Endothelial cell of umbilical vein (primary cell): ENCODE measurements around the gene CCT8. TPM values are rescaled to one million over a fixed set of nuclear protein-coding genes. Genes with fewer than 3 reads are reported as not detected.
A peak's percentile ranks its signal among the peaks of the same experiment; 100 is the strongest.
"Not testable (repeated sequence)": the region's sequence is repeated elsewhere in the genome, so short reads cannot be mapped to it uniquely, and the experiment has no call there.

Experiments
- BruUV-seq: library from RNA; stranded (reverse); fragments of 400-500 nt; replicated peaks from 2 replicates; lab custom pipeline; 2021; lab: Mats Ljungman, UMichigan
- CTCF ChIA-PET: fragments of 300-600, 350-600 bp; sonication (Branson Sonifier 250); formaldehyde crosslinking; loops from one replicate; lab custom pipeline; 2021; ENCODE audit warnings: antibody characterized with exemption, inconsistent platforms; lab: Charles Lee
- POLR2A ChIA-PET: fragments of 300-600, 350-600 bp; sonication (Branson Sonifier 250); formaldehyde crosslinking; loops from one replicate; lab custom pipeline; 2021; ENCODE audit warnings: antibody characterized with exemption, inconsistent platforms; lab: Charles Lee
- DNase-seq: peaks from one replicate; pipeline ENCODE4 v3.0.0-alpha.2; 2011; ENCODE audit warnings: low read depth, low spot score
- FAIRE-seq: peaks from 2 replicates; lab custom pipeline; 2011; peaks lifted over from hg19 to GRCh38; lab: Jason Lieb, UNC
- H2AFZ ChIP-seq: 2 replicates; pipeline ENCODE4 v1.6.0; 2012; ENCODE audit warnings: low read depth, low read length, control low read depth, inconsistent platforms
- H3K27ac ChIP-seq: 2 replicates; pipeline ENCODE4 v1.5.1; 2011; ENCODE audit warnings: low read depth, mild to moderate bottlenecking, control low read depth, low read length, moderate library complexity; ENCODE audit not compliant: insufficient read depth
- H3K27me3 ChIP-seq, 2 experiments: 2 replicates each; pipeline versions ENCODE4 v1.6.0 to v1.6.1; 2011; ENCODE audit warnings: low read length in 2 of 2, mixed read lengths in 1 of 2; ENCODE audit not compliant: control insufficient read depth in 2 of 2, insufficient read depth in 2 of 2
- H3K36me3 ChIP-seq, 2 experiments: 2 replicates in 1 of 2; 3 replicates in 1 of 2; pipeline ENCODE4 v1.5.1; 2011; ENCODE audit warnings: low read length in 2 of 2, mild to moderate bottlenecking in 1 of 2, moderate library complexity in 1 of 2; ENCODE audit not compliant: control insufficient read depth in 2 of 2, insufficient read depth in 2 of 2; ENCODE audit errors: extremely low read depth in 1 of 2
- H3K4me1 ChIP-seq: 3 replicates; pipeline ENCODE4 v1.5.1; 2011; ENCODE audit warnings: mild to moderate bottlenecking, low read length; ENCODE audit not compliant: control insufficient read depth, insufficient read depth; ENCODE audit errors: extremely low read depth
- H3K4me2 ChIP-seq: 2 replicates; pipeline ENCODE4 v1.6.1; 2011; ENCODE audit warnings: low read length, control low read depth, mixed read lengths; ENCODE audit not compliant: insufficient read depth
- H3K4me3 ChIP-seq, 3 experiments: fragments of 200-600 bp in 1 of 3; sonication (generic), shearing (Covaris generic) in 1 of 3; replicated peaks in 1 of 3; 2 replicates each; pipeline ENCODE4 v1.5.1; 2011 to 2016; ENCODE audit warnings: control low read depth in 3 of 3, low read length in 3 of 3, mild to moderate bottlenecking in 2 of 3, inconsistent platforms in 1 of 3, low read depth in 1 of 3, moderate library complexity in 1 of 3; ENCODE audit not compliant: insufficient read depth in 1 of 3
- H3K79me2 ChIP-seq: 2 replicates; pipeline ENCODE4 v1.6.0; 2012; ENCODE audit warnings: low read length, inconsistent platforms; ENCODE audit not compliant: control insufficient read depth, insufficient read depth
- H3K9ac ChIP-seq: replicated peaks from 2 replicates; pipeline ENCODE3; 2011; ENCODE audit warnings: low read length, control low read depth; ENCODE audit not compliant: insufficient read depth; ENCODE audit errors: extremely low read depth
- H3K9me1 ChIP-seq: replicated peaks from 3 replicates; pipeline ENCODE4 v1.6.0; 2011; ENCODE audit warnings: mild to moderate bottlenecking, low read length; ENCODE audit not compliant: control insufficient read depth, insufficient read depth; ENCODE audit errors: extremely low read depth
- H3K9me3 ChIP-seq: replicated peaks from 2 replicates; pipeline ENCODE4 v1.5.1; 2012; ENCODE audit warnings: low read length, inconsistent platforms; ENCODE audit not compliant: control insufficient read depth, insufficient read depth
- H4K20me1 ChIP-seq: replicated peaks from 2 replicates; pipeline ENCODE3; 2011; ENCODE audit warnings: mild to moderate bottlenecking, low read length; ENCODE audit not compliant: control insufficient read depth, insufficient read depth; ENCODE audit errors: extremely low read depth
- FOS ChIP-seq: IDR thresholded peaks from 2 replicates; pipeline ENCODE4 v1.6.1; 2011; ENCODE audit warnings: mild to moderate bottlenecking, low read length, moderate library complexity, borderline replicate concordance; ENCODE audit not compliant: insufficient read depth
- POLR2A ChIP-seq: IDR thresholded peaks from 2 replicates; pipeline ENCODE4 v1.6.1; 2012; ENCODE audit warnings: low read depth, mild to moderate bottlenecking, control low read depth, low read length
- dilution Hi-C: fragments of 300-500 bp; cut with MboI; formaldehyde crosslinking; loops from one replicate; pipeline ENCODE4 v1.15.0; 2019; ENCODE audit warnings: low sequenced_read_pairs; ENCODE audit not compliant: extremely low pct_ligation_motif_present
- intact Hi-C: fragments of 100-400 bp; cut with micrococcal nuclease; formaldehyde crosslinking; loops from one replicate; pipeline ENCODE4 v1.10.0; 2022
- polyA plus RNA-seq, 4 experiments: library from polyadenylated mRNA; depleted of rRNA in 3 of 4; stranded (reverse) in 3 of 4; unstranded in 1 of 4; fragments of >200 nt; gene quantifications; 2 replicates each; pipeline versions ENCODE4 v1.2.1 to v1.2.3, GENCODE V29; 2011 to 2012; ENCODE audit warnings: missing spikeins in 1 of 4
- total RNA-seq: library from RNA; stranded (reverse); gene quantifications from 2 replicates; pipeline ENCODE4 v1.2.3, GENCODE V29; 2021

CCT8 gene
- total and polyA plus RNA-seq, 2 donors (not counting 3 experiments of a cell fraction or from before 2014, with no cell fraction given): 102 to 212 TPM

DNA sequence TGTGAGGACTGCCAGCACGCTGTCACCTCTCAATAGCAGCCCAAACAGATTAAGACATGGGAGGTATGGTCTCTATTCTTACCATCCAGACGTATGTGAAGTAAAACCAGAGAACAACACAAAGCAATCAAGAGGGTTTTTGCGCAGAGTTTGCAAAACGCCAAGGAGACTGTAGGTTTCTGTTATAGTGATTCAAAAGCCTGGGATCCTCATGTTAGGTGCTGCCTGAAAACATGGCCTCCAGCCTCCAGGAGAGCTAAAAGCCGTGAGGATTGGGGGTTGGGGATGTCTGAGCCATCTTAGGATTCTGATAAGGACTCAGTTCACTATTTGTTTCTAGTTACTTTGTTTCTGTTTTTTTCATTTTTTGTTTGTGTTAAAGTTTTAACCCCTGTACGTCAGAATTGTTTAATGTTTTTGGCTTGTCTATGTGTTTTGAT is 4.2 kb upstream of the CCT8 start:
- peak; percentile 66 for DNase-seq
- H3K79me2 ChIP-seq: peaks cover 7% of the 10 kb centered on the region
- H3K4me3 ChIP-seq: peak overlapping the region in 2 of 3 experiments; percentile 47 to 61
- TF ChIP-seq POLR2A (peak; percentile 25), FOS (no peak)
- H3K9me3 ChIP-seq: no peaks in the 10 kb centered on the region
- no peaks in the 10 kb centered on the region for H4K20me1 ChIP-seq
- H3K9me1 ChIP-seq: no peaks in the 10 kb centered on the region
- FAIRE-seq: peak; percentile 35
- H3K27ac ChIP-seq: peak overlapping the region; percentile 68
- H3K36me3 ChIP-seq: no peaks in the 10 kb centered on the region
- H3K9ac ChIP-seq: peak overlapping the region; percentile 67
- dilution Hi-C loops: no loop called here
- H3K27me3 ChIP-seq: no peaks in the 10 kb centered on the region
- peak overlapping the region; percentile 55 for H2AFZ ChIP-seq
- intact Hi-C loops: no loop called here
- CTCF ChIA-PET: interaction anchor here (1.5 kb wide), 2 partner anchors 265 to 271 kb away, joined by 3 read pairs; no protein-coding TSS in a partner anchor
- peaks cover 21% of the 10 kb centered on the region for H3K4me1 ChIP-seq
- POLR2A ChIA-PET: no interaction called here
- BruUV-seq: TSS peak; percentile 29
- H3K4me2 ChIP-seq: peak overlapping the region; percentile 25

DNA sequence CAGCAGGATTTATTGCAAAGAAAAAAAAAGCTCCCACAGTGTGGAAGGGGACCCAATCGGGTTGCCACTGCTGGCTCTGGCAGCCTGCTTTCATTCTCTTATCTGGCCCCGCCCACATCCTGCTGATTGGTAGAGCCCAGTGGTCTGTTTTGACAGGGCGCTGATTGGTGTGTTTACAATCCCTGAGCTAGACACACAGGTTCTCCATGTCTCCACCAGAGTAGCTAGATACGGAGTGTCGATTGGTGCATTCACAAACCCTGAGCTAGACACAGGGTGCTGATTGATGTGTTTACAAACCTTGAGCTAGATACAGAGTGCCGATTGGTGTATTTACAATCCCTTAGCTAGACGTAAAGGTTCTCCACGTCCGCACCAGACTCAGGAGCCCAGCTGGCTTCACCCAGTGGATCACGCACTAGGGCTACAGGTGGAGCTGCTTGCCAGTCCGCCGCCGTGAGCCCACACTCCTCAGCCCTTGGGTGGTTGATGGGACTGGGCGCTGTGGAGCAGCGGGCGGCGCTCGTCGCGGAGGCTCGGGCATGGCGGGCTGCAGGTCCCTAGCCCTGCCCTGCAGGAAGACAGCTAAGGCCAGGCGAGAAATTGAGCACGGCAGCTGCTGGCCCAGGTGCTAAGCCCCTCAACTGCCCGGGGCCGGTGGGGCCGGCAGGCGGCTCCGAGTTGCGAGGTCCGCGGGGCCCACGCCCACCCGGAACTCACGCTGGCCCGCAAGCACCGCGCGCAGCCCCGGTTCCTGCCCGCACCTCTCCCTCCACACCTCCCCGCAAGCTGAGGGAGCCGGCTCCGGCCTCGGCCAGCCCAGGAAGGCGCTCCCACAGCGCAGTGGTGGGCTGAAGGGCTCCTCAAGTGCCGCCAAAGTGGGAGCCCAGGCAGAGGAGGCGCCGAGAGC is 3.5 kb upstream of the CCT8 start:
- Histone ChIP-seq H3K79me2 (peaks cover 14% of the 10 kb centered on the region), H3K27ac (peak overlapping the region; percentile 68), H3K4me1 (peaks cover 27% of the 10 kb centered on the region), H2AFZ (peak overlapping the region; percentile 71), H3K9ac (peak overlapping the region; percentile 67), H3K4me2 (peak overlapping the region; percentile 25), H3K4me3 (peak overlapping the region in 2 of 3 experiments; percentile 47 to 61)
- H3K27me3 ChIP-seq, H3K9me1 ChIP-seq, intact Hi-C loops, H3K9me3 ChIP-seq, FAIRE-seq, H3K36me3 ChIP-seq, BruUV-seq, dilution Hi-C loops, H4K20me1 ChIP-seq, POLR2A ChIA-PET: not testable (repeated sequence)
- CTCF ChIA-PET: interaction anchor here (0.8 to 1.8 kb wide), 5 partner anchors 11 to 295 kb away, joined by 3 to 6 read pairs (median 3); no protein-coding TSS in a partner anchor
- DNase-seq: peak; percentile 47
